SK-N-SH (cell line): Measurements from ENCODE around the gene CPZ. TPM values are rescaled to one million over a fixed set of nuclear protein-coding genes. Genes with fewer than 3 reads are reported as not detected.

Source experiments
- CTCF ChIA-PET: fragments of 300-600, 350-600 bp; formaldehyde crosslinking; extraction: SDS; loops from one replicate; lab custom pipeline; 2021; lab: Yijun Ruan, JAX
- POLR2A ChIA-PET: fragments of 350-600 bp; sonication (Branson Sonifier 250); formaldehyde crosslinking; extraction: SDS; loops from one replicate; lab custom pipeline; 2020; ENCODE audit warnings: antibody characterized with exemption, inconsistent platforms; lab: Yijun Ruan, JAX
- DNase-seq: peaks from one replicate; pipeline ENCODE4 v3.0.0; 2012
- H2AFZ ChIP-seq: fragments of 200-600 bp; sonication (generic); 2 replicates; pipeline ENCODE4 v1.8.1; 2016; ENCODE audit warnings: antibody characterized with exemption, mild to moderate bottlenecking, low read depth
- H3F3A ChIP-seq: fragments of 200-600 bp; sonication (generic); replicated peaks from 2 replicates; pipeline ENCODE3; 2016; ENCODE audit warnings: antibody characterized with exemption, mild to moderate bottlenecking; ENCODE audit not compliant: insufficient read depth
- H3K27ac ChIP-seq, 2 experiments: fragments of 200-500 bp in 1 of 2; fragments of 200-600 bp in 1 of 2; sonication (Bioruptor generic) in 1 of 2; sonication (generic), shearing (Covaris generic) in 1 of 2; 2 replicates each; pipeline versions ENCODE4 v1.5.1 to v1.6.1; 2014 to 2016; ENCODE audit warnings: low read depth in 2 of 2, inconsistent platforms in 1 of 2, low read length in 1 of 2, mild to moderate bottlenecking in 1 of 2, mixed read lengths in 1 of 2
- H3K27me3 ChIP-seq: fragments of 200-600 bp; sonication (generic), shearing (Covaris generic); 2 replicates; pipeline ENCODE4 v1.6.1; 2016; ENCODE audit warnings: mixed run types; ENCODE audit not compliant: insufficient read depth
- H3K36me3 ChIP-seq, 2 experiments: fragments of 200-500 bp in 1 of 2; fragments of 200-600 bp in 1 of 2; sonication (Bioruptor generic) in 1 of 2; sonication (generic) in 1 of 2; replicated peaks in 1 of 2; 2 replicates each; pipeline versions ENCODE3 to v1.5.1; 2014 to 2016; ENCODE audit warnings: low read length in 1 of 2, mild to moderate bottlenecking in 1 of 2; ENCODE audit not compliant: insufficient read depth in 2 of 2, control insufficient read depth in 1 of 2
- H3K4me1 ChIP-seq, 2 experiments: fragments of 200-500 bp in 1 of 2; fragments of 200-600 bp in 1 of 2; sonication (Bioruptor generic) in 1 of 2; sonication (generic), shearing (Covaris generic) in 1 of 2; 2 replicates each; pipeline versions ENCODE4 v1.5.1 to v1.6.1; 2014 to 2016; ENCODE audit warnings: low read depth in 1 of 2, low read length in 1 of 2, mixed run types in 1 of 2; ENCODE audit not compliant: insufficient read depth in 2 of 2, control insufficient read depth in 1 of 2
- H3K4me2 ChIP-seq: fragments of 200-600 bp; sonication (generic), shearing (Covaris generic); 2 replicates; pipeline ENCODE4 v1.6.1; 2017; ENCODE audit warnings: mixed run types
- H3K4me3 ChIP-seq, 2 experiments: fragments of 200-500 bp in 1 of 2; fragments of 200-600 bp in 1 of 2; sonication (Bioruptor generic) in 1 of 2; sonication (generic), shearing (Covaris generic) in 1 of 2; 2 replicates each; pipeline versions ENCODE4 v1.5.1 to v1.8.1; 2014 to 2016; ENCODE audit warnings: low read depth in 2 of 2, inconsistent platforms in 1 of 2, low read length in 1 of 2, mild to moderate bottlenecking in 1 of 2, mixed read lengths in 1 of 2, moderate library complexity in 1 of 2
- H3K79me2 ChIP-seq: fragments of 200-600 bp; sonication (generic); 2 replicates; pipeline ENCODE4 v1.8.1; 2017; ENCODE audit warnings: mild to moderate bottlenecking; ENCODE audit not compliant: insufficient read depth
- H3K9ac ChIP-seq: fragments of 200-600 bp; sonication (generic); 2 replicates; pipeline ENCODE4 v1.6.1; 2017; ENCODE audit warnings: mixed run types
- H3K9me2 ChIP-seq: fragments of 200-600 bp; sonication (generic); 2 replicates; pipeline ENCODE4 v1.6.1; 2017; ENCODE audit warnings: mixed run types
- H3K9me3 ChIP-seq: fragments of 200-600 bp; sonication (generic); 2 replicates; pipeline ENCODE4 v1.6.1; 2017; ENCODE audit warnings: mixed run types, mild to moderate bottlenecking, moderate library complexity
- H4K20me1 ChIP-seq: fragments of 200-600 bp; sonication (generic); 2 replicates; pipeline ENCODE4 v1.6.1; 2017; ENCODE audit warnings: mild to moderate bottlenecking, mixed run types; ENCODE audit not compliant: insufficient read depth
- ELF1 ChIP-seq: IDR thresholded peaks from 2 replicates; pipeline ENCODE4 v1.4.0; 2012
- EP300 ChIP-seq, 2 experiments: IDR thresholded peaks; 2 replicates each; pipeline versions ENCODE4 v1.4.0 to v1.6.1; 2012; ENCODE audit warnings: borderline replicate concordance in 1 of 2, low read depth in 1 of 2, low read length in 1 of 2
- FOSL2 ChIP-seq: IDR thresholded peaks from 2 replicates; pipeline ENCODE4 v1.4.0; 2012; ENCODE audit warnings: low read depth, mild to moderate bottlenecking, moderate library complexity, borderline replicate concordance
- GABPA ChIP-seq: IDR thresholded peaks from 2 replicates; pipeline ENCODE4 v1.4.0; 2012; ENCODE audit warnings: low read depth, mild to moderate bottlenecking
- GATA2 ChIP-seq: sonication (generic); formaldehyde crosslinking; IDR thresholded peaks from 2 replicates; pipeline ENCODE4 v1.5.0; 2020; ENCODE audit warnings: mild to moderate bottlenecking, missing genetic modification reagents
- RCOR1 ChIP-seq: fragments of 150-350 bp; IDR thresholded peaks from 2 replicates; pipeline ENCODE4 v1.6.1; 2017; ENCODE audit warnings: antibody characterized with exemption, low read length
- SIN3A ChIP-seq: IDR thresholded peaks from 2 replicates; pipeline ENCODE4 v1.6.1; 2012; ENCODE audit warnings: low read depth, mild to moderate bottlenecking, low read length, moderate library complexity, borderline replicate concordance
- SMC3 ChIP-seq: IDR thresholded peaks from 2 replicates; pipeline ENCODE4 v1.6.1; 2012; ENCODE audit warnings: low read depth, low read length, improper control_type of control experiment
- TEAD4 ChIP-seq: IDR thresholded peaks from 2 replicates; pipeline ENCODE4 v1.4.0; 2012; ENCODE audit warnings: mild to moderate bottlenecking, borderline replicate concordance; ENCODE audit not compliant: insufficient read depth
- YY1 ChIP-seq: IDR thresholded peaks from 2 replicates; pipeline ENCODE4 v1.4.0; 2012; ENCODE audit warnings: low read depth, mild to moderate bottlenecking
- WGBS: methylation state at CpG from one replicate; pipeline ENCODE4 v1.1.6; 2017; ENCODE audit warnings: low lambda C conversion rate; 5-methylcytosine and 5-hydroxymethylcytosine counted together
- polyA plus RNA-seq, 3 experiments: library from polyadenylated mRNA; depleted of rRNA; stranded (reverse); fragments of >200 nt; gene quantifications; 2 replicates each; pipeline ENCODE4 v1.2.3, GENCODE V29; 2012
- TF ChIP-seq, protein P1 (sequence below): fragments of 200-600 bp; sonication (generic); IDR thresholded peaks from 2 replicates; pipeline ENCODE4 v1.6.1; 2017; ENCODE audit warnings: antibody characterized with exemption, mild to moderate bottlenecking, moderate library complexity
- TF ChIP-seq, protein P2 (sequence below): fragments of 150-350 bp; IDR thresholded peaks from 2 replicates; pipeline ENCODE4 v1.6.1; 2017; ENCODE audit warnings: antibody characterized with exemption, low read length, low read depth, borderline replicate concordance
- TF ChIP-seq, protein P3 (sequence below): IDR thresholded peaks from 2 replicates; pipeline ENCODE4 v1.4.0; 2012; ENCODE audit warnings: low read depth, borderline replicate concordance

The CPZ gene
- polyA plus RNA-seq, 1 of the 3 experiments (the other 2 are of a cell fraction), result not detected

DNA sequence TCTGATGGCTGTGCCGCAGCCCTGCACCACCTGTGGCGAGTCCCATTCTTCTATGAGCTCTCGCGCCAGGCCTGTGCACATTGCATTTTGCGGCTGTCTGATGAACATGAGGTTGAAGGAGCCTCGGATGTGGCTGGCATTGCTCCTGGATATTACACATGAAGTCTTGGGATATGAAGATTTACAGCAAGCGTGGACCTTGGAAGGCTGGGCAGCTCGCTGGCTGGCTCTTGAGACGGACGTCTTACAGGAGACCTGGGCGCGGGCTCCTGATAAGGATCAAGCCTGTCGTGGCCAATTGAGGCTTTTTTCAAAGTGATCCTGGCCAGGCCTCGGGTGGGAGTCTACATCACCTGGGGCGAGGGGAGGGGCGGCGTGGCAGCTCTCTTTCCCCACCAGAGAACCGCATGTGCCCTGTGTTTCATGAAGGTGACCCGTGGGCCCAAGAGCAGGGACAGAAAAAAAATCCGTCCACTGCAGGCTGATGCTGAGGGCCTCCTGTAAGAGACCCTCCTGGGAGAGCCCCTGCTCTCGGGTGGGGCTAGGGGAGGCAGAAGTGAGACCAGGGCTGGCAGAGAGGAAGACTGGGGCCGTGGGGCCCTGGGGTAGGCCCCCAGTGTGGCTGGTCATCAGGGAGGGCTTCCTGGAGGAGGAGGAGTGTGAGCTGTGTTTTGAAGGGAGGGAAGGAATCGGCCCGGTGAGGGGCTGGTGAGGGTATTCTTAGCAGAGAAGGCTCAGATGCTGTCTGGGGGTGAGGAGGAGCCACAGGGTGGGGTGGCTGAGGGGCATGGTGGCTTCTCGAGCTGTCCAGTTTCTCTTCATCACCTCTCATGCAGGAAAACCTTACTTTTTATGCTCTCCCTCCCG lies 23.6 kb downstream of the CPZ start:
- DNase-seq, result peak; percentile 76
- Histone ChIP-seq H3K79me2 (no peaks in the 10 kb centered on the region), H4K20me1 (no peaks in the 10 kb centered on the region), H2AFZ (no peak overlapping the region), H3K27me3 (peaks cover 10% of the 10 kb centered on the region; the same call in 1 of the 2 replicates), H3K4me1 (peaks cover 0 to 13% of the 10 kb centered on the region in 2 experiments; a peak in 1 of 4 replicates), H3K9ac (no peak overlapping the region), H3K27ac (no peak overlapping the region), H3K36me3 (no peaks in the 10 kb centered on the region), H3K9me3 (no peaks in the 10 kb centered on the region), H3K4me3 (no peak overlapping the region), H3F3A (no peaks in the 10 kb centered on the region), H3K4me2 (no peak overlapping the region), H3K9me2 (no peaks in the 10 kb centered on the region)
- ChIA-PET POLR2A (no interaction called here), CTCF (interaction anchor here (1.1 to 5.2 kb wide), 4 partner anchors 8 to 302 kb away, joined by 3 to 69 read pairs (median 11); no protein-coding TSS in a partner anchor)
- TF ChIP-seq ELF1 (no peak), GATA2 (CRISPR knock-in tag) (peak; percentile 88), EP300 (IDR thresholded peaks at IDR 0.05; ENCODE audit: borderline replicate concordance in 1 of 2, low read depth in 1 of 2, low read length in 1 of 2) (no peak; a peak in 1 of 4 replicates)
- WGBS, result 56% methylated on average over 19 of the region's 26 CpGs

DNA sequence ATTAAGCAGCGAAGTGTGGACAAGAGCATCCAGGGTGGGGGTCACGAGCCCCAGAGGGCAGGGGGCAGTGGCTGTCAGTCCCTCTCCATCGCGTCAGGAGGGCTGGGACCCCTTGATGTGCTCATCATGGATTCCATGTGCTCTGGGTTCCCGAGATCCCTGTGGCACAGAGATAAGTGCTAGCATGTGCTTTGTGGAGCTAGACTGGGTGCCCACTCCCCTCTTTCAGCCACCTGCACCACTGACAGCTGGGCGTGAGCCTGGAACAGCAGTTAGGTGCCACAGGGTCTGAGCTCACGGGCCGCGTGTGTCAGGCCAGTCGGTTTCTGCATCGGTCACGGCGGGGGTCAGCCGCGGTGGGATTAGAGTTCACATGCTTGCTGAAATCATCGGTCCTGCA lies 24.3 kb downstream of the CPZ start:
- WGBS, result 30% methylated on average over 4 of the region's 16 CpGs
- no peak overlapping the region for H3K4me3 ChIP-seq
- CTCF ChIA-PET, result interaction anchor here (0.9 to 5.2 kb wide), 6 partner anchors 9 to 301 kb away, joined by 3 to 69 read pairs (median 4); no protein-coding TSS in a partner anchor
- H3K4me1 ChIP-seq, result peaks cover 0 to 13% of the 10 kb centered on the region in 2 experiments; a peak in 1 of 4 replicates
- H4K20me1 ChIP-seq, result no peaks in the 10 kb centered on the region
- no peak overlapping the region for H3K9ac ChIP-seq
- TF ChIP-seq, protein P1, sequence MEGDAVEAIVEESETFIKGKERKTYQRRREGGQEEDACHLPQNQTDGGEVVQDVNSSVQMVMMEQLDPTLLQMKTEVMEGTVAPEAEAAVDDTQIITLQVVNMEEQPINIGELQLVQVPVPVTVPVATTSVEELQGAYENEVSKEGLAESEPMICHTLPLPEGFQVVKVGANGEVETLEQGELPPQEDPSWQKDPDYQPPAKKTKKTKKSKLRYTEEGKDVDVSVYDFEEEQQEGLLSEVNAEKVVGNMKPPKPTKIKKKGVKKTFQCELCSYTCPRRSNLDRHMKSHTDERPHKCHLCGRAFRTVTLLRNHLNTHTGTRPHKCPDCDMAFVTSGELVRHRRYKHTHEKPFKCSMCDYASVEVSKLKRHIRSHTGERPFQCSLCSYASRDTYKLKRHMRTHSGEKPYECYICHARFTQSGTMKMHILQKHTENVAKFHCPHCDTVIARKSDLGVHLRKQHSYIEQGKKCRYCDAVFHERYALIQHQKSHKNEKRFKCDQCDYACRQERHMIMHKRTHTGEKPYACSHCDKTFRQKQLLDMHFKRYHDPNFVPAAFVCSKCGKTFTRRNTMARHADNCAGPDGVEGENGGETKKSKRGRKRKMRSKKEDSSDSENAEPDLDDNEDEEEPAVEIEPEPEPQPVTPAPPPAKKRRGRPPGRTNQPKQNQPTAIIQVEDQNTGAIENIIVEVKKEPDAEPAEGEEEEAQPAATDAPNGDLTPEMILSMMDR, result no peak
- TF ChIP-seq, protein P2, sequence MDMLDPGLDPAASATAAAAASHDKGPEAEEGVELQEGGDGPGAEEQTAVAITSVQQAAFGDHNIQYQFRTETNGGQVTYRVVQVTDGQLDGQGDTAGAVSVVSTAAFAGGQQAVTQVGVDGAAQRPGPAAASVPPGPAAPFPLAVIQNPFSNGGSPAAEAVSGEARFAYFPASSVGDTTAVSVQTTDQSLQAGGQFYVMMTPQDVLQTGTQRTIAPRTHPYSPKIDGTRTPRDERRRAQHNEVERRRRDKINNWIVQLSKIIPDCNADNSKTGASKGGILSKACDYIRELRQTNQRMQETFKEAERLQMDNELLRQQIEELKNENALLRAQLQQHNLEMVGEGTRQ, result no peak
- no peak for TF ChIP-seq FOSL2
- no peak for TF ChIP-seq SMC3
- no peak for TF ChIP-seq TEAD4
- no peak for TF ChIP-seq GABPA
- TF ChIP-seq EP300 (IDR thresholded peaks at IDR 0.05; ENCODE audit: borderline replicate concordance in 1 of 2, low read depth in 1 of 2, low read length in 1 of 2), result no peak
- no peak for TF ChIP-seq SIN3A
- no peak for TF ChIP-seq YY1
- TF ChIP-seq RCOR1, result no peak
- TF ChIP-seq, protein P3, sequence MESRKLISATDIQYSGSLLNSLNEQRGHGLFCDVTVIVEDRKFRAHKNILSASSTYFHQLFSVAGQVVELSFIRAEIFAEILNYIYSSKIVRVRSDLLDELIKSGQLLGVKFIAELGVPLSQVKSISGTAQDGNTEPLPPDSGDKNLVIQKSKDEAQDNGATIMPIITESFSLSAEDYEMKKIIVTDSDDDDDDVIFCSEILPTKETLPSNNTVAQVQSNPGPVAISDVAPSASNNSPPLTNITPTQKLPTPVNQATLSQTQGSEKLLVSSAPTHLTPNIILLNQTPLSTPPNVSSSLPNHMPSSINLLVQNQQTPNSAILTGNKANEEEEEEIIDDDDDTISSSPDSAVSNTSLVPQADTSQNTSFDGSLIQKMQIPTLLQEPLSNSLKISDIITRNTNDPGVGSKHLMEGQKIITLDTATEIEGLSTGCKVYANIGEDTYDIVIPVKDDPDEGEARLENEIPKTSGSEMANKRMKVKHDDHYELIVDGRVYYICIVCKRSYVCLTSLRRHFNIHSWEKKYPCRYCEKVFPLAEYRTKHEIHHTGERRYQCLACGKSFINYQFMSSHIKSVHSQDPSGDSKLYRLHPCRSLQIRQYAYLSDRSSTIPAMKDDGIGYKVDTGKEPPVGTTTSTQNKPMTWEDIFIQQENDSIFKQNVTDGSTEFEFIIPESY, result no peak
- no peak for TF ChIP-seq GATA2 (CRISPR knock-in tag)
- H3K36me3 ChIP-seq, result no peaks in the 10 kb centered on the region
- no peaks in the 10 kb centered on the region for H3K9me2 ChIP-seq
- DNase-seq, result no peak
- H3K27me3 ChIP-seq, result peaks cover 10% of the 10 kb centered on the region; the same call in 1 of the 2 replicates
- H3F3A ChIP-seq, result no peaks in the 10 kb centered on the region
- POLR2A ChIA-PET, result no interaction called here
- H3K9me3 ChIP-seq, result no peaks in the 10 kb centered on the region
- H3K4me2 ChIP-seq, result no peak overlapping the region
- no peak overlapping the region for H3K27ac ChIP-seq
- H2AFZ ChIP-seq, result no peak overlapping the region
- H3K79me2 ChIP-seq, result no peaks in the 10 kb centered on the region
